A549 treated with AZD9567 at 1 μM for 4 hours (cell line): ENCODE results near the gene RIPOR2. TPM values are rescaled to one million over a fixed set of nuclear protein-coding genes. Genes with fewer than 3 reads are reported as not detected.

Experiments
- total RNA-seq: library from RNA; stranded (reverse); fragments of 200-300 nt; extraction: Qiagen RNA extraction; gene quantifications from 5 replicates; pipeline ENCODE4 v1.2.3, GENCODE V29; 2022; ENCODE audit not compliant: insufficient read depth

RIPOR2 gene
- total RNA-seq, result 0.24 to 0.36 TPM (median 0.27 TPM) in 4 of 5 replicates, not detected in the other

GRCh38 chr6:24935366-24936152 lies at the start of gene RIPOR2:
TSS of gene RIPOR2 (minus strand) at chr6:24935960. CDS start at chr6:24935898, 62 bp downstream.

GRCh38 chr6:24798740-24799540 lies 136.8 kb downstream of the RIPOR2 start, which contains the start of gene ARMH2:
TSS of gene ARMH2 (minus strand) at chr6:24798917. CDS start at chr6:24798857, 60 bp downstream.

DNA sequence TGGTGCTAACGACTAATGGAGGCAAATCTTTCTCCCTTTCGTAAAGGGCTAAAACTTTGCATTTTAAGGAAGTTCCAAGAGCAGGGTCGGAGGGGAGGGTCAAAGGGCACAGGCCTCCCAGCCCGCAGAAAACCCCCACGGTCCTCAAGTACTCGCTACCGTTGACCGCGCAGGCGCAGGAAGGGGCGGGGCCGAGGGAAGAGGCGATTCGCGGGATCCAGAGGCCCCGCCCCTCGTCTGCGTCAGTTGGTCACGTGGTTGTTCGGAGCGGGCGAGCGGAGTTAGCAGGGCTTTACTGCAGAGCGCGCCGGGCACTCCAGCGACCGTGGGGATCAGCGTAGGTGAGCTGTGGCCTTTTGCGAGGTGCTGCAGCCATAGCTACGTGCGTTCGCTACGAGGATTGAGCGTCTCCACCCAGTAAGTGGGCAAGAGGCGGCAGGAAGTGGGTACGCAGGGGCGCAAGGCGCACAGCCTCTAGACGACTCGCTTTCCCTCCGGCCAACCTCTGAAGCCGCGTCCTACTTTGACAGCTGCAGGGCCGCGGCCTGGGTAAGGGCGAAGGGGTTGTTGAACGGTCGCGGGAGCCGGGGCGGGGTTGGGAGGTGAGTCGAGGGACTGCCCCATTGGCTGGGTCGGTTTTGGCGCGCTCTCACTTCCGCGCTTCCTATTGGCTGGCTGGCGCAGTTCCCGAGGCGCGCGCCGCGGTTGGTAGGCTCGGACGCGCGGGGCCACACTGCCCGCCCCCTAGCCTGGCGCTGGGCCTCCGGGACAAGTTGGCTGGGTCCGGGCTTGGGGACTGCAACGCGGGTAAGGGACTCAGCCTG lies 160.9 kb downstream of the RIPOR2 start, which contains the start of gene GMNN:
Gene GMNN, plus strand, starts transcription at position 242 of the 824 bp plus-strand sequence. CDS start 2,310 bp downstream, outside the sequence.

Other genes with a start within 250 kb of the RIPOR2 start
- 50.0 to 74.7 TPM (median 51.0 TPM) in 5 replicates for gene C6orf62, start 216.8 kb downstream of the RIPOR2 start, total RNA-seq
- gene GMNN, start 161.0 kb downstream of the RIPOR2 start, total RNA-seq, result 53.3 to 61.0 TPM (median 58.8 TPM) in 5 replicates
- gene ARMH2, start 137.0 kb downstream of the RIPOR2 start, total RNA-seq, result not detected in 5 replicates